ENCODE measurements around the gene CHMP2A. TPM values are rescaled to one million over a fixed set of nuclear protein-coding genes. Genes with fewer than 3 reads are reported as not detected.
A peak's percentile ranks its signal among the peaks of the same experiment; 100 is the strongest.

The CHMP2A gene
- total and polyA plus RNA-seq, 2 of the 13 experiments (the other 11 are each of a cell fraction or from before 2014, with no cell fraction given) = 49.7 to 55.0 TPM

- peak; percentile 33; the same call in 1 of the 2 replicates for TF ChIP-seq ZBTB39 (CRISPR knock-in tag; IDR thresholded peaks at IDR 0.05)
- TF ChIP-seq AHR (CRISPR knock-in tag; IDR thresholded peaks at IDR 0.05) = peak; percentile 58; the same call in 1 of the 2 replicates
- peak; percentile 10; the same call in 1 of the 2 replicates for TF ChIP-seq ZBTB38 (CRISPR knock-in tag; IDR thresholded peaks at IDR 0.05)
- no peak for TF ChIP-seq ZNF550 (CRISPR knock-in tag; IDR thresholded peaks at IDR 0.05; ENCODE audit: borderline replicate concordance)
- no peak for TF ChIP-seq ZNF3 (CRISPR knock-in tag; IDR thresholded peaks at IDR 0.05)
- no peak for TF ChIP-seq ZFP36L1 (CRISPR knock-in tag; IDR thresholded peaks at IDR 0.05)
- TF ChIP-seq ETV6 (CRISPR knock-in tag; conservative IDR thresholded peaks at IDR 0.05) = no peak; the same call in 1 of the 2 replicates
- peak; percentile 75 for TF ChIP-seq ELF3 (CRISPR knock-in tag; IDR thresholded peaks at IDR 0.05)
- 0 out of 2 replicates have a peak, but pooled peaks have one; percentile 5 for TF ChIP-seq ZNF441 (CRISPR knock-in tag; IDR thresholded peaks at IDR 0.05; ENCODE audit: borderline replicate concordance)
- TF ChIP-seq RCOR2 (CRISPR knock-in tag; IDR thresholded peaks at IDR 0.05) = no peak; the same call in 1 of the 2 replicates
- no peak for TF ChIP-seq ARID2 (CRISPR knock-in tag; IDR thresholded peaks at IDR 0.05; ENCODE audit: borderline replicate concordance)
- peak; percentile 76 for TF ChIP-seq ETV5 (CRISPR knock-in tag; IDR thresholded peaks at IDR 0.05; ENCODE audit: borderline replicate concordance)
- no peak for TF ChIP-seq ZNF660 (CRISPR knock-in tag; IDR thresholded peaks at IDR 0.05; ENCODE audit: borderline replicate concordance, low read depth)
- peak; percentile 84; the same call in 1 of the 2 replicates for TF ChIP-seq KLF11 (CRISPR knock-in tag; IDR thresholded peaks at IDR 0.05)
- peak; percentile 30; the same call in 1 of the 2 replicates for TF ChIP-seq HBP1 (CRISPR knock-in tag; IDR thresholded peaks at IDR 0.05; ENCODE audit: low read depth)
- no peak for TF ChIP-seq GTF3A (CRISPR knock-in tag; conservative IDR thresholded peaks at IDR 0.05)
- TF ChIP-seq TFE3 (CRISPR knock-in tag; IDR thresholded peaks at IDR 0.05) = peak; percentile 33; the same call in 1 of the 2 replicates
- no peak for TF ChIP-seq SMYD3 (CRISPR knock-in tag; IDR thresholded peaks at IDR 0.05)
- TF ChIP-seq CREB1 (IDR thresholded peaks at IDR 0.05) = peak; percentile 95
- TF ChIP-seq CREB1 (CRISPR knock-in tag; IDR thresholded peaks at IDR 0.05) = peak; percentile 98
- peak; percentile 24; the same call in 1 of the 2 replicates for TF ChIP-seq TFDP1 (CRISPR knock-in tag; IDR thresholded peaks at IDR 0.05; ENCODE audit: borderline replicate concordance)
Measured at GRCh38 chr19:58572818-58573657, 18.1 kb upstream of the CHMP2A start, which contains the start of gene MZF1 (continued).
